Calu3 (cell line): ENCODE measurements around the gene RAPSN. TPM values are rescaled to one million over a fixed set of nuclear protein-coding genes. Genes with fewer than 3 reads are reported as not detected.
A peak's percentile ranks its signal among the peaks of the same experiment; 100 is the strongest.

Source experiments
- BruUV-seq: library from RNA; stranded (reverse); fragments of 400-500 nt; replicated peaks from 2 replicates; lab custom pipeline; 2021; lab: Mats Ljungman, UMichigan
- CTCF ChIA-PET: fragments of 300-600 bp; sonication (Branson Sonifier 250); formaldehyde crosslinking; loops from one replicate; lab custom pipeline; 2022; ENCODE audit warnings: antibody characterized with exemption; lab: Charles Lee
- DNase-seq: peaks from one replicate; pipeline ENCODE4 v3.0.0; 2022
- H3K27ac Mint-ChIP-seq: one replicate; pipeline ENCODE4 v1.8.0; 2022; ENCODE audit warnings: mixed read lengths; ENCODE audit not compliant: unreplicated experiment
- H3K27me3 Mint-ChIP-seq: one replicate; pipeline ENCODE4 v1.8.0; 2022; ENCODE audit warnings: mixed read lengths; ENCODE audit not compliant: unreplicated experiment
- H3K36me3 Mint-ChIP-seq: one replicate; pipeline ENCODE4 v1.8.0; 2022; ENCODE audit warnings: mild to moderate bottlenecking, moderate library complexity, mixed read lengths; ENCODE audit not compliant: insufficient read depth, unreplicated experiment
- H3K4me1 Mint-ChIP-seq: one replicate; pipeline ENCODE4 v1.8.0; 2022; ENCODE audit warnings: mild to moderate bottlenecking, low read depth, mixed read lengths; ENCODE audit not compliant: unreplicated experiment
- H3K4me3 Mint-ChIP-seq: one replicate; pipeline ENCODE4 v1.8.0; 2022; ENCODE audit warnings: mild to moderate bottlenecking, low read depth, moderate library complexity, mixed read lengths; ENCODE audit not compliant: unreplicated experiment
- H3K9me3 Mint-ChIP-seq: one replicate; pipeline ENCODE4 v1.8.0; 2022; ENCODE audit warnings: low read depth, mixed read lengths; ENCODE audit not compliant: unreplicated experiment
- intact Hi-C: fragments of 100-400 bp; cut with micrococcal nuclease; formaldehyde crosslinking; loops from one replicate; pipeline ENCODE4 v1.10.0; 2022; ENCODE audit not compliant: unreplicated experiment
- total RNA-seq: library from RNA; stranded (reverse); gene quantifications from 2 replicates; pipeline ENCODE4 v1.2.3, GENCODE V29; 2022
- TF ChIP-seq, protein P1 (sequence below): fragments of 200-600 bp; IDR thresholded peaks from one replicate; pipeline ENCODE4 v1.8.0; 2022; ENCODE audit warnings: antibody characterized with exemption; ENCODE audit not compliant: unreplicated experiment

Gene RAPSN
- total RNA-seq, 1 experiment from 2014 or later, result 1.8 TPM

DNA sequence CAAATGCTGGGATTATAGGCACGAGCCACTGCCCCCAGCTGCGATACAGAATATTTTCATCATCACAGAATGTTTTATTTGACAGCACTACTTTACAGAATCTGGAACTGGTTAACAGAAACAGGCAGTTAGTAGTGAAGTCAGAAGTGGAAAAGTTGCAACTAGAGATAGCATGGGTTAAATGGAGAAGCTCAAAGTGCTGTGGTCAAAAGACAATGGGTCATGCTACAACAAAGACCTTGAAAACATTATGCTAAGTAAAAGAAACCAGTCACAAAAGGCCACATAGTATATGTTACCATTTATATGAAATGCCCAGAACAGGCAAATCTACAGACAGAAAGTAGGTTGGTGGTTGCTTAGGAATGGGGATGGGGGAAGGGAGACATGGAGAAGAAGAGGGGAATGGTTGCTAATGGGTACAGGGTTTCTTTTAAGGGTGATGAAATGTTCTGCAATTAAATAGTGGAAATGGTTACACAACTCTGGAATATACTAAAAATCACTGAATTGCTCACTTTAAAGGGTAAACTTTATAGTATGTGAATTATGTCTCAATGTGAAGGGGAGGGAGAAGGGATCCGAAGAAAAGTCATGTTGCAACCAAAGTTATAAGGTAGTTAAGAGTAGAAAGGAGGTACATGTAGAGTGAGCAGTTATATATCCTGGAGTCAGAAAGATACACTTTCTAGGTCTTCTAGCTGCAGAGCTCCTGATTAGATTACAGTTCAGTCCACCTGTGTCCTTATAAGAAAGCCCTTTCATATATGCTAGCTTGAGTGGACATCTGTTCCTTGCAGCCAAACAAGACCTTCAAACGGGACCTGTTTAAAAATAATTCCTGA, 46.3 kb upstream of the RAPSN start:
- no peaks in the 10 kb centered on the region for H3K27me3 Mint-ChIP-seq

DNA sequence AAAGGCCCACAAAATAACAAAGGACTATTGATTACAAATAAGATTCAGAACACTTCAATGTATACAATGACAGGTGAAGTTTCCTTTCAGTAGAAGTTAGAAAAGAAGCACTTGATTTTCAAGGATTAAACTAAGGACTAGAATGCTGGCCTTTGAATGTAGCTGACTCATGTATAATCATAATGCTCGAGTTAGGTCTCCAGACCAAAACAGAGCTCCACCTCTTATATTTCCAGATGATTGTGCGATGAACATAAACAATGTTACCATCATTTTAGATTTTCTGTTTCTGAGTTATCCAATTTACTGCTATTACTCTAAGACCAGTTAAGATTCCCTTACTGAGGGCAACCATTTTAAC, 40.4 kb upstream of the RAPSN start:
- H3K36me3 Mint-ChIP-seq, result peaks cover 39% of the 10 kb centered on the region
- TF ChIP-seq, protein P1, sequence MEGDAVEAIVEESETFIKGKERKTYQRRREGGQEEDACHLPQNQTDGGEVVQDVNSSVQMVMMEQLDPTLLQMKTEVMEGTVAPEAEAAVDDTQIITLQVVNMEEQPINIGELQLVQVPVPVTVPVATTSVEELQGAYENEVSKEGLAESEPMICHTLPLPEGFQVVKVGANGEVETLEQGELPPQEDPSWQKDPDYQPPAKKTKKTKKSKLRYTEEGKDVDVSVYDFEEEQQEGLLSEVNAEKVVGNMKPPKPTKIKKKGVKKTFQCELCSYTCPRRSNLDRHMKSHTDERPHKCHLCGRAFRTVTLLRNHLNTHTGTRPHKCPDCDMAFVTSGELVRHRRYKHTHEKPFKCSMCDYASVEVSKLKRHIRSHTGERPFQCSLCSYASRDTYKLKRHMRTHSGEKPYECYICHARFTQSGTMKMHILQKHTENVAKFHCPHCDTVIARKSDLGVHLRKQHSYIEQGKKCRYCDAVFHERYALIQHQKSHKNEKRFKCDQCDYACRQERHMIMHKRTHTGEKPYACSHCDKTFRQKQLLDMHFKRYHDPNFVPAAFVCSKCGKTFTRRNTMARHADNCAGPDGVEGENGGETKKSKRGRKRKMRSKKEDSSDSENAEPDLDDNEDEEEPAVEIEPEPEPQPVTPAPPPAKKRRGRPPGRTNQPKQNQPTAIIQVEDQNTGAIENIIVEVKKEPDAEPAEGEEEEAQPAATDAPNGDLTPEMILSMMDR, result no peak

More for the DNA sequence above, 46.3 kb upstream of the RAPSN start:
- Mint-ChIP-seq H3K27ac (no peak overlapping the region), H3K36me3 (peaks cover 6% of the 10 kb centered on the region), H3K9me3 (no peaks in the 10 kb centered on the region), H3K4me3 (no peak overlapping the region), H3K4me1 (no peaks in the 10 kb centered on the region)
- no peak for DNase-seq
- TF ChIP-seq, protein P1, result no peak
- no TSS peak for BruUV-seq
- CTCF ChIA-PET, result no interaction called here
- intact Hi-C loops, result no loop called here

DNA sequence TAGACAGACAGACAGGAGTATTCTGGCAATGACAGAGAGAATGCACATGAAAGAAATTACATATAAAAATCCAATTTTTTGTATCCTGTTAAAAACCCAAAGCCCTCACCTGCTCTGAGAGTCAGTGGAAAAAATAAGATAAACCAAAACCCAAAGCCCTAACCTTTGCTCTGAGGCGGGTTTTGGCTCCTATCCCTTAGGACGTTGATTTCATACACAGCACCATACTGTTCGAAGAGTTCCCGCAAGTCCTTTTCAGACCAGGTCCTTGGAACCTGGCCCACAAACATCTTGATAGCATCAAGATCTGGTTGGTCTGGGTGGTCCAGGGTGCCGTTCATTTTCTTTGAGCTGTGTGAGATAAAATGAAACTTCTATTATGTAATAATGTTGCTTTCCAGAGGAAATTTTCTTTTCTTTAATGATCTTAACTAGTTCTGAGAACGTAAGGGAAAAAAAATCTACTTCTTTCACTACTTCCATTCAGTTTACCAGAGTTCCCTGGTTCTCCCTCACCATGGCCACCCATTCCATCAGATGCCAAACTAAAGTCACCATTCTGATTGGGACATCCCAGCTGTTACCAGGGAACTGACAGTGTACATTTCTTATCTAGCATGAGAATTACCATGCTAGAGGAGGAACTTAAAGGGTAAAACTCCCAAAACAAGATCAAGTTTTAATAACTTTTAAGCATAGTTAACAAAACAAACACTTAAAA, 39.9 kb upstream of the RAPSN start:
- DNase-seq, result no peak
- Mint-ChIP-seq H3K27me3 (no peaks in the 10 kb centered on the region), H3K36me3 (peaks cover 44% of the 10 kb centered on the region), H3K4me1 (no peaks in the 10 kb centered on the region), H3K4me3 (no peak overlapping the region), H3K27ac (peak overlapping the region; percentile 62), H3K9me3 (no peaks in the 10 kb centered on the region)
- BruUV-seq, result no TSS peak
- TF ChIP-seq, protein P1, result no peak
- intact Hi-C loops, result no loop called here
- CTCF ChIA-PET, result interaction anchor here (1.0 kb wide), 1 partner anchor 20 kb away, joined by 3 read pairs; no protein-coding TSS in a partner anchor

More for the DNA sequence above, 40.4 kb upstream of the RAPSN start:
- BruUV-seq, result no TSS peak
- H3K4me3 Mint-ChIP-seq, result no peak overlapping the region
- DNase-seq, result no peak
- H3K9me3 Mint-ChIP-seq, result no peaks in the 10 kb centered on the region
- H3K27me3 Mint-ChIP-seq, result no peaks in the 10 kb centered on the region
- CTCF ChIA-PET, result interaction anchor here (1.0 kb wide), 1 partner anchor 20 kb away, joined by 3 read pairs; no protein-coding TSS in a partner anchor
- H3K4me1 Mint-ChIP-seq, result no peaks in the 10 kb centered on the region
- H3K27ac Mint-ChIP-seq, result peak overlapping the region; percentile 62
- intact Hi-C loops, result no loop called here

DNA sequence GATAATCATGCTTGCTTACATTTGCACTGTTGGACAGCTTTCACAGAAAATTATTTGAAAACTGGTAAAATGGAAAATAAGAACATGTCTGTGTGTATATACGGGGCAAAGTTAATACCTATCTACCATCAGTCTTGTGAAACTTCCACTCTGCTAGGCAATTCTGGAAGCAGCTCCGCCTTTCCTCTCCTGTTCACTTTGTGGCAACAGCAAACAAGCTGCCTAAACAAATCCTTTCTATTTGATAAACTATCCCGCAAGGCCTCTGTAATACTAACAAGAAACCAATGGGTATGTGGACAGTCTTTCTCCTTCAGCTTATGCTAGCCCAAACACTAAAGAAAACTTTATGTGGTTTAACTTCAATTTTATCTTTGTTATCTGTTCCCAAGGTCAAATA, 39.2 kb upstream of the RAPSN start:
- Mint-ChIP-seq H3K4me3 (no peak overlapping the region), H3K36me3 (peaks cover 47% of the 10 kb centered on the region), H3K9me3 (no peaks in the 10 kb centered on the region), H3K4me1 (no peaks in the 10 kb centered on the region), H3K27ac (no peak overlapping the region), H3K27me3 (no peaks in the 10 kb centered on the region)
- TF ChIP-seq, protein P1, result no peak
- intact Hi-C loops, result no loop called here
- no peak for DNase-seq
- CTCF ChIA-PET, result no interaction called here
- BruUV-seq, result no TSS peak
